ENCODE results near the gene ATE1.
"Not testable (repeated sequence)": the region's sequence is repeated elsewhere in the genome, so short reads cannot be mapped to it uniquely, and the experiment has no call there.

Gene ATE1

DNA sequence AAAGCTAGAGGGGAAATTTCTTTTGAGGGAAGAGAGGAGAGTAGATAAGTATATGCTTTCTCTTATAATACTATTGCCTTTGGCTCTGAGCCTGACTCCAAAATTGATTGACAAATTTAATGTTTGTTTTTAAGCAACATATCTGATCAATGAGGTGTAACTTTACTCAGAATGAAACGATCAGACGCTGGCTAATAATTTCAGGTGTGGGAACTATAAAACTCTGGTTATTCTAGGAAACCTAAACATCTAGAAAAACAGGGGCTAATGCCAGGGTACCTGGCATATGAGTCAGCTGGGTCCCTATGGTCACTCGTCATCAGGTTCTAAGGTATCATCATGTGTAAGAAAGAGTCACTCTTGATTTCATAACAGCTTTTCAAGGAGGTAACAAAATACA is 139.7 kb downstream of the ATE1 start:
- no peak for DNase-seq (ENCODE audit: low spot score)

DNA sequence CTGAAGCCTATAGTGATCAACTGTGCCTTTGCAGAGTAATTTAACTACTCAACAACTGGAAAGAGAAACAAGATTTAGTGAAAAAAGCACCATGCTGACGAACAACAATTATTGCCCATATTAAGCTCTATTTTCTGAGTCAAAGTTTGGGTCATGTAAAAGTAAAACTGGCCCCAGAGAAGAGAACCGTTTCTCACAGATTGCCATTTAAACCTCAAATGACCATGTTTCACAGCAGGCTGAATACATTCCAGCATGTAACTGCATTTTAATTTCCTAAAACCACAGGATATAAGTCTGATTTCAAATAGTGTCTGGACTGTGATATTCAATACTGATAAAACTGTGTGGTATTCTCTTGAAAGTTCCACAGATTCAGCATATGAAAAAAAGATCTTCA is 140.7 kb downstream of the ATE1 start:
- DNase-seq (ENCODE audit: low spot score), result no peak

DNA sequence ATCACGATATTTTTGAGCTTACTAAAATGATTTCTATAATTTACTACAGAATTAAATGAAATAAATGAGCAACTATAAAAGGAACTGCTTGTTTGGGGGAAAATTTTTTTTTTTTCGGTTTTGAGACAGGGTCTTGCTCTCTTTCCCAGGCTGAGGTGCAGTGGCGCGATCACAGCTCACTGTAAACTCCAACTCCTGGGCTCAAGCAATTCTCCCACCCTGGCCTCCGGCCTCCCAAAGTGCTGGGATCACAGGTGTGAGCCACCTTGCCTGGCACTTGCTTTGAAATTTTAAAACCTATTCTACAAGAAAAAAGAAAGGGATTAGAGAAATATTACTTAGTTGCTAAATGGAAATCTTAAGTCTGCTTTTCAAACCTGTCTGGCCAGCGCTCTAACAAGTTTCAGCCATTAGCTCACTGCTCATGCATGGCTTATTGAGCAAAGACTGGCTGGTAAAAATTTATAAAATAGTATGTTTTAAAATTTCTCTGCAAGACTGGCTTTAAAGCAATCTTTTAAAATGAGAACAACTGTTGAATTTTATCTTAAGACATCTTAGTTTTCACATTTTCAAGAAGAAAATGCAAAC is 144.0 kb downstream of the ATE1 start:
- no peak for DNase-seq (ENCODE audit: low spot score)

DNA sequence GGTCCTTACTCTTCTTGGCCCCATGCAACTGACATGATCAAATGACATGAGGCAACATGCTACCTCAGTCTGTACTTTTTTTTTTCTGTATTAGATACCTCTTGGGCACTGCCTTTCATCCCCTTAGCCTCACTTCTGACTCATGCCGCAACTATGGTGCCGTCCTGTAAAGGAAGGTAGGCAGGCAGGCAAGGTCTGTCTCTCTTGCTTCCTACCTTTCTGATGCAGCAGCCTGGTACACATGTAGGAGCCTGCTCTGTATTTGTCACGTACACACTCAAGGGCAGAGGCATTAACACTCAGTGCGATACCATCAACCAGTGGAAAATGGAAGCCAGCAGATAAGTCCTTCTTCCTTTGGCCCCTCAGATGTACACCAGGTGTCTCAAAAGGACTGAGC is 146.7 kb downstream of the ATE1 start:
- DNase-seq (ENCODE audit: low spot score), result no peak

DNA sequence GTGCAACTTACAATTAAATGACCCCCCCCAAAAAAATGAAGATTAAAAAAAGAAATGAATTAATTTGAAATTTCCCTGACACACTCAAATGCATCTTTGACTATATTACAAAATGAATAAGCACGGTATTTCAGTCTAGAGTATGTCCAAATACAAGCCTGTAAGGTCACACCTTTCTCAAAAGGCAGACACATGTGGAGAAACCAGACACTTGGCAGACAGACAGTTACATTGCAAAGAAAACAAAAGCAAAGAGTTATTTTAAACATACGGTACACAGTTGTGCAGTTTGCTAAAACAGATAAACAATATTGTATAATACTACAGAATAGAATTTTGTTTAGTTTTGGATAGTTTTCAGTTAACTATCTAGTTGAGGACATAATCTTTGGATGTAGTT is 153.0 kb downstream of the ATE1 start:
- no peak for DNase-seq (ENCODE audit: low spot score)

DNA sequence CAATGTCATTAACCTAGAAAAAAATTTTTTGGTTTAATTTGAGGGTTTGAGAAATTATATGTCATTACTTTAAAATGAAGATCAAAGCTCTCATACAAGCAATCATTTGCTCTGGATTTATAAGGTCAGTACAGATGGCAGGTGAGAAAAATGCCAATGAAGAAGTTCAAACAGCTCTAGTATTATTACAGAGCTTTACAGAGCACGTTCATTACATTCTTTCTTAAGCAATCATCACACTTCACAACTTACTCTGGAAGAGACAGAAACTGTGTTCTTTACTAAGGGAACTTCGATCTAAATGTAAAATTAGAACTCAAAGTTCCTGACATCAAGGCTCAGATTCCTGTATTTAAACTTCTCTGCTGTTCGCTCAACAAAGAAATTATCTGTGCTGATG is 153.4 kb downstream of the ATE1 start:
- no peak for DNase-seq (ENCODE audit: low spot score)

DNA sequence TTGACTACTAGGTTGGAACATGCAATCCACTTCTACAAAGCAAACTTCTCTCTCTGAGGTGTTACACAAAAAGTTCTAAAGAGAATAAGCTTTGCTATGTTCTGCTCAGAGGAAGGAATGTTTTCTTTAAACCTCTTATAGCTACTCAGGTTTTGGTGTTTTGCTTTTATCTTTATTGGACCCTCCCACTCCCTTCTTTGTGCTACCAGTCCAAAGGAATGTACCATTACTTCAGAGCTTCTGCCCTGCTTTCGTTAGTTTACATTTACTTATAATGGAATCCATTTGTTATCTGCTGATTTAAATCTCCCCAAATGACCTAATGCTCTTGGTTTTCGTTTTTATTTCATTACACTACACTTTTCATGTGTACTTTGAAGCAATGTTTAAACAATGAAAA is 154.9 kb downstream of the ATE1 start:
- DNase-seq (ENCODE audit: low spot score), result no peak

DNA sequence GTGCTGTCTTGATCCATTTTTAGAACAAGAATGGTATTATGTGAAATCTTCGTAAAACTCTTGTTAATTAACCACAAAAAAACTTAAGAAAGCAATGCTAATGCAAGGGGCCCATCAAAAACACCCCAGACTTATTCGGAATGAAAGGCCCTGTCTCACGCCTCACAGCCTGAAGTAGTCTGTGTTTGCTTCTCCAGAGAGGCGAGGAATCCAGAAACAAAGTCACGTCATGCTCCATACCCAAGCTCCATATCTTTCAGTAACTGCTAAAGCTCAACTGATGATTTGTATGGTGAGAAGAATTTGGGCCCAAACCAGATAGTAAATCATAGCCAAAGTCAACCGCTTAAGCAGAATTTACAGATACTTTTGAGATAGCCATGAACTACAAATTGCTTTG is 155.4 kb downstream of the ATE1 start:
- peak; percentile 41 for DNase-seq (ENCODE audit: low spot score)

DNA sequence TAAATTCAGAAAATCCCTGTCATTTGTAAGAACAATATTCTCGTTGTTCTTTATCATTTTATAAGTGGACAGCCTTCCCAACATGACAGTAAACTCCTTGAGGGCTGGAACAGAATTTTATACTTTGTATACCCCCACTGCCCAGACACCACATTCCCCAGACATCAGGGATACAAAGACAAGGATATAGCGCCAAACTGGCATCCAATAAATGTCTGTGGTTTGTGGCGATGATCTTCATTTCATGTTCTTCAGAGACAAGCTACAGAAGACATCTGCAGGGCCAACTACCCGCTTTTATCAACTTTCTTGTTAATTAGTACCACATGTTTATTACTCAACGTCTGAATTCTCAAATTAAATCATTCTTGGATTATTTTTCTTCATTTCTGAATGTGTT is 155.9 kb downstream of the ATE1 start:
- DNase-seq (ENCODE audit: low spot score), result peak; percentile 63

DNA sequence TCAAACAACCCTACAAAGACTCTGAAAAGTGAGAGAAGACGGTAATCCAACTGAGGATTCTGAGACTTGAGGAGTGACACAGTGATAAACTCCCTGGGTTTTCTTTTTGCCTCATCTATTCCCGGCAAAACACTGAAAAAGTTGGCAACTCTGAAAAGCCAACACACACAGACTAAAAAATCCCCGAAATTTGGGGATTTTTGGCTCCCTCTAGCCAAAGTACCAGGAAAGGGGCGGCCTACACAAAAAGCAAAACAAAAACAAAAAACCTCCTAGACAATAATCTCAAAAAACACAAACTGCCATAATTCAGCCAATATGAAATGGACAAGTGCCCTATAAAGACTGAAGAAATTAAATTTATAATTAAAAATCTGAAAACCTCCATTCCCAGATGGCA is 161.4 kb downstream of the ATE1 start:
- DNase-seq (ENCODE audit: low spot score), result no peak

DNA sequence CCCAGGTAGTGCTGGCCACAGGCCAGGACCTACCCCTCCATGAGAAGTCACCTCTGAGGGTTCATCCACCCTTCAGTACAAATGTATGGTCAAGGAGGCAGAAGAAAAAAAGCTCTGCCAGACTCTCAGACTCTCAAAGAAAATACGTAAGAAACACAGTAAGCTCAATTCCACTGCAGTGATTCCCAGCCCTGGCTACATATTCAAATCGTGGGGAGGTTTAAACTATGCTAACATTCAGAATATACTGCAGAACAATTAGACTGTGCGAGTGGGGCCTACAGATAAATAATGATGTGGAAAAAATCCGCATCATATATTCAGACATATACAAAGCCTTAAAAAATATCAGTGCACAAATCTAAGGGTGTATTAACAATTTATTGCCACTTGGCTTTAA is 162.6 kb downstream of the ATE1 start:
- DNase-seq (ENCODE audit: low spot score), result no peak

DNA sequence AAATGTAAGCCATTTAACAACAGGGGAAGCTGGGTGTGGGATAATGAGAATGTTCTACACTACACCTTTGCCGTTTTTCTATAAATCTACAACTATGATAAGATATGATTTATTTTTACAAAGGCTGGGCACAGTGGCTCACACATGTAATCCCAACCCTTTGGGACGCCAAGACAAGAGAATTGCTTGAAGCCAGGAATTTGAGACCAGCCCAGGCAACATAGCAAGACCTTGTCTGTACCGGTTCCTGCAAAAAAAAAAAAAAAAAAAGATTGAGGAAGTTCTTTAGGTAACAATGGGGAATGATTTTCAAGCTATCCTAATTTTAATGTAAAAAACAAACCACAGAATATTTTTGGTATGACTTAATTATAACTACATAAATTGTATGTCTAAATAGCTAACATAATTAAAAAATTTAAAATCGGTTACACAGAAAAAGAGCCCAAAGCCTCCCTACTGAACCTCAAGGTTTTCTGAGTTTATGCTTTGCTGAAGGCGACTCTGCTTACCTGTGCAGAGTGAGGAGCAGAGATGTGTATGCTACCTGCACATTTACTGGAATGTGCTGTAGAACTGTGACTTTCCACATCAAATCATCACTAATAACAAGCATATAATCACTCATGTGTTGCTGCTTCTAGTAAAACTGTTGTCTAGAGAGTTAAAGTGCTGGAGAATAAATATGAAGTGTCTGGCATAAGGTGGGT is 163.4 kb downstream of the ATE1 start:
- DNase-seq (ENCODE audit: low spot score), result no peak

DNA sequence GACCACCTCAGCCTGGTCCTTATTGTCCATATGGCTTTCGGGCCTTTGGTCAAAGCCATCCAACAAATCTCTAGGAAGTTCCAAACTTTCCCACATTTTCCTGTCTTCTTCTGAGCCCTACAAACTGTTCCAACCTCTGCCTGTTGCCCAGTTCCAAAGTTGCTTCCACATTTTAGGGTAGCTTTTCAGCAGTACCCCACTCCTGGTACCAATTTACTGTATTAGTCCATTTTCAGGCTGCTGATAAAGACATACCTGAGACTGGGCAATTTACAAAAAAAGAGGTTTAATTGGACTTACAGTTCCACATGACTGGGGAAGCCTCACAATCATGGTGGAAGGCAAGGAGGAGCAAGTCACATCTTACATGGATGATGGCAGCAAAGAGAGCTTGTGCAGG is 170.6 kb downstream of the ATE1 start:
- DNase-seq (ENCODE audit: low spot score), result not testable (repeated sequence)

DNA sequence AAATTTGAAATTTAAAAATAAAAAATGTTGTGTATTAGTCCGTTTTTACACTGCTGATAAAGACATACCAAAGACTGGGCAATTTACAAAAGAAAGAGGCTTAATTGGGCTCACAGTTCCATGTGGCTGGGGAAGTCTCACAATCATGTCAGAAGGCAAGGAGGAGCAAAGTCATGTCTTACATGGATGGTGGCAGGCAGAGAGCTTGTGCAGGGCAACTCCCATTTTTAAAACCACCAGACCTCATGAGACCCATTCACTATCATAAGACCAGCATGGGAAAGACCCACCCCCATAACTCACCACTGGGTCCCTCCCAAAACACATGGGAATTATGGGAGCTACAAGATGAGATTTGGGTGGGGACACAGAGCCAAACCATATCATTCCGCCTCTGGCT is 172.3 kb downstream of the ATE1 start:
- DNase-seq (ENCODE audit: low spot score), result not testable (repeated sequence)

DNA sequence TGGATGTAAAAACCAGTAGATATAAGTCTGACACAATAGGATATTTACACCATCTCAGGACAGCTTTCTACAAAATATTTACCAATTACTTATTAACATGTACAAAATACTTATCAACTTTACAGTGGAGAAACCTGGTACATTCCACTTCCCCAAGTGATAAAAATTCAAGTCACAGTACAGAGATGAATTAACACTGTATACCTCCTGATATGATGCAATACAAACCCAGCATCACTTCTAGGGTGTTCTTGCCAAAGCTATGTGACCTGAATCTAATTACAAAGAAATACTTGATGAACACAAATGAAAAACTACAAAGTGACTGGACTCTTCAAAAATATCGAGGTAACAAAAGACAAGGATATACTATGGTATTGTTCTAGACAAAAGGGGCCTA is 173.2 kb downstream of the ATE1 start:
- no peak for DNase-seq (ENCODE audit: low spot score)

DNA sequence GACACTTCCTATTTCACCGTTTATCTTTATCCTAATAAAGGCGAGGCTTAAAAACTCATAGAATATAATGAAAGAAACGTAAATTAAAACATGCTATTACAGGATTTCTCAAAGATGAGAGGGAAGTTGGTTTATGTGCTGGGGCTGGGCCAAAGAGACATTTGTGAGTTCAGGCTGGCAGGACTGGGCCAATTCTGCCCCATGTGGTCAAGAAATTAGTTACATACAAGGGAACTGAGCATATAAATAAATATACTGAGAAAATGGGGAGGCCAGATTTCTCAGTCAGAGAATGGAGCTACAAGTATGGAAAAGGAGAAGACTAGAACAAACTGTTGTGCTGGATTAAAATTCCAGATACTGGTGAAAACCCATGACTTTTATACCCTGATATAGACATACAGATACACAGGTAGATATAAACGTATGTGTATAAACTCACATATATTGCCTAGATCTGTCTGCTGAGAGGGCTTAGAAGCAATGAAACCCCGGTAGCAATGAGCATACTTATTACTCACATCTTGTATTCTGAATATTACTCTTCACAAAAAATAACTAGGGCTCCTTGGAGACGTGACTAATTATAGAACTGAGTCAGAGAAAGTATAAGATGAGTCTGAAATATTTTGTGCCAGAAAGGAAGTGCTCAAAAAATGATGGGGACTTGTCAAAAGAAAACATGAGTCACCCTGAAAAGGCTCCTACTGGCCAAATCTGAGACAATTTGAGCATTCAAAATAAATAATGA is 173.9 kb downstream of the ATE1 start:
- peak; percentile 72 for DNase-seq (ENCODE audit: low spot score)

DNA sequence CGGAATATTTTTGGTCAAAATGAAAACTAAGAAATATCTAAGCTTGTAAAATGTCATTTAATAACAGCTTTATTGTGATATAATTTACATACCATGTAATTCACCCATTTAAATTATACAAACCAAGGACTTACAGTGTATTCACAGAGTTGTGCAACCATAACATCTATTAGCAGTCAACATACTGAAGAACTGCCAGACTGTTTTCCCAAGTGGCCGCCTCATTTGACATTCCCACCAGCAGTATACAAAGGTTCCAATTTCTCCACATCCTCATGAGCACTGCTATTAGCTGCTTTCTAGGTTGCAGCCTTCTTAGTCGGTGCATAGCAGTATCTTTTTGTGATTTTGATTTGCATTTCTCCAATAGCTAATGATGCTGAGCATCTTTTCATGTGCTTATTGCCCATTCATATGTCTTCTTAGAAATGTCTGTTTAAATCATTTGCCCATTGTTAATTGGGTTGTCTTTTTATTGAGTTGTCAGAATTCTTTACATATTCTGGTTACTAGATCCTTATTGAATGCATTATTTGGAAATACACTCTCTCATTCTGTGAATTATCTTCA is 176.6 kb downstream of the ATE1 start:
- no peak for DNase-seq (ENCODE audit: low spot score)

DNA sequence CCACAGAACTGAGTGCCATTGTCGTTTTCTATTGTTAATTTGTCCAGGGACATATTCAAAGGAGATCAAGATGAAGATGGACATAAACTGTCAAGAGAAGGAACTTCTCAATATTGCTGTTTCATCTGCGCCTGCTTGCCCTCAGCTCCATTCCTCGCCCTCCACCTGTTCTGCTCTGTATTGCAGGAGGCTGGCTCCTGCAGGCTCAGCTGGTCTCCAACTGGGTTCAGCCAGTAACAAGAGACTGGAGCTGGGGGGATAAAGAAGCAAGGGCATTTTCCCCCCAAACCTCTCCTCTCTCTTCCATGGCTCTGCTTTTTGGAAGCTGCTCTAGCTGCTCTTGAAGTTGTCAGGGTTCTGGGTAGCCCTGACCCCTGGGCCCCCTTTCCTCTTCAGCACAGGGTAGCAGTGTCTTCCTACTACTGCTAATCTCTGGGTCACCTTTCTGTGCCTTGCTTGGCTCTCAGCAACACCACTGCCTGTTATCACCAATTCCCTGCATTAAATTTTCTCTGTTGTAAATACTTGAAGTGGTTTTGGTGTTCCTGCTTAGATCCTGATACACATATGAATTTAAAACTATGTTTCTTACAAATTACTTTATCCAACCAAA is 180.6 kb downstream of the ATE1 start:
- no peak for DNase-seq (ENCODE audit: low spot score)

DNA sequence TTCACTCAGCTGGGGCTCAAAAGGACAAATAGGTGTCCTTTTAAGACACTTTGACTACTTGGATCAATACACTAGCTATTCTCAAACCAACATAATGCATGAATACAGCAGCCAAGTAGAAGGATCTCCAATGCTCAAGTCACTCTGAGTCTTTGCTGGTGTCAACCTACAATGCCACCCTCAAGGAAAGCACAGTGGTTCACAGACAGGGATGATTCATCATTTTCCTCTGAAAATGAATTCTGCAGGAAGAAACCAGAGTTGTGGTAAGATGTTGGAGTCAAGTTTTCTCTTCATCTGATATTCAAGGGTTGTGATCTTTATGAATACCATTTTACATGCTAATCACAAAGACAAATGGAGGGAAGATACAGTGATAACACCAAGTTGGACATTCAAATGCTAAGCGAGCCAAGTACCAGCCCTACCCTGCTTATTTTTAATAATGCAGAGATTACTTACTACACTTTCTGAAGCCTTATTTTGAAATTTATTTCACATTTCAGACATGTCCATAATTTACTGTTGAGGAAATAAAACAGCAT is 186.5 kb downstream of the ATE1 start:
- DNase-seq (ENCODE audit: low spot score), result no peak

DNA sequence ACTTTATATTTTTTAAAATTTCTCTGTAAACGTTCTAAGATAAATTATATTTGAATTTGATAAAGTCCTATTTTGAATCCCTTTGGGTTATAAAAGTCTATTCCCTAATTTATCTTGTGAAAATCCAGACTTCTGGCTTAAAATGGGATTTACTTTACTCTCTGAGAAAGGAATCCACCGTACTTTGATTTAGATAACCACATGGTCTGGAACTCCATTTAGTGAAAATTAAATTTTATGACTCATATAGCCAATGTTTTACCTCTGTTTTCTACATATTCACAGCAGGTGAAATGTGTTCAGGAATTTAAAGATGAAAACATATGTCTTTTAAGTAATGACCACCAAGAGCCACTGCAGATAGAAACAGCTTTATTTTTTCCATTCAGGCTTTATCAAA is 187.8 kb downstream of the ATE1 start:
- no peak for DNase-seq (ENCODE audit: low spot score)

DNA sequence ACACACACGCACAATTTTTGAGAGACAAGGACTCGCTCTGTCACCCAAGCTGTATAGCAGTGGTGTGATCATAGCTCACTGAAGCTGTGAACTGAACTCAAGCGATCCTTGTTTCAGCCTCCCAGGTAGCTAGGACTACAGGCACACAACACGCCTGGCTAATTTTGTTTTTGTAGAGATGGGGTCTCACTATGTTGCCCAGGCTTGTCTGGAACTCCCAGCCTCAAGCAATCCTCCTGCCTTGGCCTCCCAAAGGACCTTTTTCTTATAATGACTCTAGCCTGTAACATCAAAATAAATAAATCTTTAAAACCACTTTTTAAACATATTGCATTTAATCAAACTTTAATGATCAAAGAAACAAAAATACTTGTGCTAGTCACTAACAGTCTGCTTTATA is 188.7 kb downstream of the ATE1 start:
- no peak for DNase-seq (ENCODE audit: low spot score)

All from AG08395 (cell line).